ENCODE measurements around the gene STK16.

GRCh38 chr2:219246559-219246958 is 1.3 kb downstream of the STK16 start:
- TF ChIP-seq CTCF (IDR thresholded peaks at IDR 0.05 in 8 of 11, conservative IDR thresholded peaks at IDR 0.05 in 3 of 11) (no peak), POLR2A (IDR thresholded peaks at IDR 0.05) (no peak), POLR2AphosphoS5 (IDR thresholded peaks at IDR 0.05) (no peak)
